ENCODE measurements around the gene ZBTB16. TPM values are rescaled to one million over a fixed set of nuclear protein-coding genes. Genes with fewer than 3 reads are reported as not detected.

ZBTB16 gene
- total RNA-seq, 4 donors from 2014 or later: 10.4 to 137 (median 18.8) TPM

DNA sequence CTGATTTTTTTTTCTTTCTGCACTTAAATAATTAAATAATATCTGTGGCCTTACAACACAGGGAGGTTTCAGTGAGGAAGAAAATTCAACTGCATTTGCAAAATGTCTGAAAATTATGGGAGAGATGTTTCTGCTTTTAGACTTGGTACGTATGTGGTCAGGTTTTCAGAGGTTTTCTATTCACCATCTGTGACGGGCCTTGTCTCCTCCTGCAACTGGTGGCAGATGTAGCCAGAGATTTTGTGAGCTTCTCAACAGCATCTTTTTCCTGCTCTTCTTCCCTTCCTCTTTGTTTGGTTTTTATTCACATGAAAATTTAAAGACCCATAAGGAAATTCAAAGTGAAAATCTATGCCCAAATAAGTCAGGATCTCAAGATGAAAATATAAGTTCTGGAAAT lies 38.3 kb downstream of the ZBTB16 start:
- TF ChIP-seq, protein P1, sequence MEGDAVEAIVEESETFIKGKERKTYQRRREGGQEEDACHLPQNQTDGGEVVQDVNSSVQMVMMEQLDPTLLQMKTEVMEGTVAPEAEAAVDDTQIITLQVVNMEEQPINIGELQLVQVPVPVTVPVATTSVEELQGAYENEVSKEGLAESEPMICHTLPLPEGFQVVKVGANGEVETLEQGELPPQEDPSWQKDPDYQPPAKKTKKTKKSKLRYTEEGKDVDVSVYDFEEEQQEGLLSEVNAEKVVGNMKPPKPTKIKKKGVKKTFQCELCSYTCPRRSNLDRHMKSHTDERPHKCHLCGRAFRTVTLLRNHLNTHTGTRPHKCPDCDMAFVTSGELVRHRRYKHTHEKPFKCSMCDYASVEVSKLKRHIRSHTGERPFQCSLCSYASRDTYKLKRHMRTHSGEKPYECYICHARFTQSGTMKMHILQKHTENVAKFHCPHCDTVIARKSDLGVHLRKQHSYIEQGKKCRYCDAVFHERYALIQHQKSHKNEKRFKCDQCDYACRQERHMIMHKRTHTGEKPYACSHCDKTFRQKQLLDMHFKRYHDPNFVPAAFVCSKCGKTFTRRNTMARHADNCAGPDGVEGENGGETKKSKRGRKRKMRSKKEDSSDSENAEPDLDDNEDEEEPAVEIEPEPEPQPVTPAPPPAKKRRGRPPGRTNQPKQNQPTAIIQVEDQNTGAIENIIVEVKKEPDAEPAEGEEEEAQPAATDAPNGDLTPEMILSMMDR (IDR thresholded peaks at IDR 0.05): no peak
- TF ChIP-seq POLR2A (IDR thresholded peaks at IDR 0.05): no peak
- WGBS, 2 donors: 67 to 85% methylated on average over 2 of the region's 2 CpGs
- no peaks in the 10 kb centered on the region for H3K27me3 ChIP-seq
- no peak overlapping the region for H3K4me3 ChIP-seq
- H3K27ac ChIP-seq: no peak overlapping the region
- intact Hi-C loops (cut with DNase I): no loop called here
- no peaks in the 10 kb centered on the region for H3K9me3 ChIP-seq
- DNase-seq: no peak
- H3K36me3 ChIP-seq: peaks cover 0 to 35% (median 0%) of the 10 kb centered on the region in 3 donors
- H3K4me1 ChIP-seq: peaks cover 0 to 74% (median 5%) of the 10 kb centered on the region in 3 donors

DNA sequence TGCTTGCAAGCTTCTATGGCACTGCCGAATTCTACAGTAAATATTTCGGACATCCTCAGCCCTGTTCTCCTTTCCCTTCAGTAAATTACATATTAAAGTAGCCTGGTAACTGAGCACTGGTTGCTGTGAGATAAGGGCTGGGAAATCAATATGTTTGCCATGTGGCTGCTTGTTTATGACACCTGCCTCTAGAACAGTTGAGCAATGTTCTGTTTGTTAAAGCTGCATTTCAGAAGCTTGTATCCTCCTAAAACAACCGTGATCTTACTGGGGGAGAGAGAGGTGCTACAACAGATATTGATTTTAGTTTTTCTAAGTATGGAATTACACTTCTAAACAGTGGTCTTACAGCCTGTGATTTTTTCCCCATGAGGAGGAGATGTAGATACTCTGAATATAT lies 39.4 kb downstream of the ZBTB16 start:
- intact Hi-C loops (cut with DNase I): no loop called here
- no peak overlapping the region for H3K27ac ChIP-seq
- TF ChIP-seq, protein P1 (IDR thresholded peaks at IDR 0.05): no peak
- TF ChIP-seq POLR2A (IDR thresholded peaks at IDR 0.05): no peak
- WGBS, 2 donors: 73 to 78% methylated on average over 3 of the region's 3 CpGs
- peaks cover 0 to 76% (median 8%) of the 10 kb centered on the region in 3 donors for H3K4me1 ChIP-seq
- H3K9me3 ChIP-seq: no peaks in the 10 kb centered on the region
- H3K36me3 ChIP-seq: peaks cover 0 to 33% (median 0%) of the 10 kb centered on the region in 3 donors
- no peak overlapping the region for H3K4me3 ChIP-seq
- H3K27me3 ChIP-seq: no peaks in the 10 kb centered on the region
- no peak for DNase-seq

DNA sequence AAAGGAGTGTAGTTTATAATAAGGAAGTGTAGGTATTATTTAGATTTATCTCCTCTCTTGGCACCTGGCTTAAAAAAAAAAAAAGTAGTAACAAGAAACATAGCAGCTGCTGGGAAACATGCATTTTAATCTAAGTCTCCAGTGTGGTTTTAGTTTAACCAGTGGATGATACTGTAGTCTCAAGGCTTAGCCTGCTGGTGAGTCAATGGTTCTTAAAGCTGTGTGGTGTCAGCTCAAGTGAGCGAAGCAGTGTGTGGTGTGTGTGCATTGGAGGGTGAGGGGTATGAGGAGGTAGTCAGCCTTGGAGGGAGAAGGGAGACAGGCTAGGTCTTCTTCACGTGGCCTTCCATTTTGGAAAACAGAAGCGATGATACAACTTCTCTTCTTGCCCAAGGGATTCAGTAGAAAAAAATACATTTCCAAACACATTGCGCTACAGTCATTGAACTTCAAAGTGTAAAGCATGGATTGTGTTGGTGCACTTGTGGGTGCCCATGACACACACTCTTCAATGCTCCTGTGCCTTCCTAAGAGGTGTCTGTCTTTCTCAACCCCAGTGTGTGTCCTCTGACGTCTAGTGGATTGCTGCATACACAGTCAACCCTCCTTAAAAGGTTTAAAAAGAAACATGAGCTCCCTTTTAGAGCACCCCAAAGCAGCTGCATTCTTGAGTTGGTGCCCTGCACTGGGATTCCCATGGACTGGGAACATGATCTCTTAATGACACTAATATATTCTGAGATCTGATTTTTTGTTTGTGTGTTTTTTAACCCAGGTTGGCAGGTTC lies 40.1 kb downstream of the ZBTB16 start:
- DNase-seq: no peak
- peaks cover 0 to 33% (median 0%) of the 10 kb centered on the region in 3 donors for H3K36me3 ChIP-seq
- H3K4me3 ChIP-seq: no peak overlapping the region
- peaks cover 0 to 78% (median 8%) of the 10 kb centered on the region in 3 donors for H3K4me1 ChIP-seq
- 84 to 86% methylated on average over 5 of the region's 5 CpGs for WGBS, 2 donors
- H3K27me3 ChIP-seq: no peaks in the 10 kb centered on the region
- TF ChIP-seq POLR2A (IDR thresholded peaks at IDR 0.05): no peak
- TF ChIP-seq, protein P1 (IDR thresholded peaks at IDR 0.05): no peak
- H3K27ac ChIP-seq: no peak overlapping the region
- H3K9me3 ChIP-seq: no peaks in the 10 kb centered on the region
- intact Hi-C loops (cut with DNase I): no loop called here

GRCh38 chr11:114102993-114103896 lies 43.7 kb downstream of the ZBTB16 start:
- Histone ChIP-seq H3K27me3 (no peaks in the 10 kb centered on the region), H3K4me3 (no peak overlapping the region), H3K4me1 (peaks cover 0 to 90% (median 11%) of the 10 kb centered on the region in 3 donors), H3K27ac (no peak overlapping the region), H3K9me3 (no peaks in the 10 kb centered on the region), H3K36me3 (peaks cover 0 to 60% (median 0%) of the 10 kb centered on the region in 3 donors)
- TF ChIP-seq, protein P1 (IDR thresholded peaks at IDR 0.05): no peak
- no peak for TF ChIP-seq POLR2A (IDR thresholded peaks at IDR 0.05)
- no peak for DNase-seq
- WGBS, 2 donors: 78 to 81% methylated on average over 11 to 13 of the region's 13 CpGs
- intact Hi-C loops (cut with DNase I): no loop called here

DNA sequence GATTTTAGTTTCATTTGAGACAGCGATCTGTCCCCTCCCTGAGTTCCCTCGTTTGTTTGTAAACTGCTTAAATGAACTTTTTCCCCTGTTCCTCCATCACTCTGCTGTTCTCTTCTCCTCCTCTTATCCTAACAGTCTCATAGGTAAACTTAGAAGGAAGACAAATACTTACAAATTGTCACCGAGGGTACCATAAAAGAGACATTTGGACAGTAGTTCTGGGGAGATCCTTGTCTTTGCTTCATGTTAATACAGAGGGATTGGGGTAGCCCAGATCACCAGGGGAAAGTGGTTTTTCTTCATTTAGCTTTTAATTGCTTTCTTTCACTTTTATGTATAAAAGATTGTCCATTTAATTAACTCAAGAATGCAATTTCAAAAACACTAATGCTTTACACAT lies 46.1 kb downstream of the ZBTB16 start:
- no peak for DNase-seq
- Histone ChIP-seq H3K9me3 (no peaks in the 10 kb centered on the region), H3K4me1 (peaks cover 5 to 98% (median 27%) of the 10 kb centered on the region in 3 donors), H3K27ac (no peak overlapping the region), H3K4me3 (no peak overlapping the region), H3K36me3 (peaks cover 0 to 64% (median 0%) of the 10 kb centered on the region in 3 donors), H3K27me3 (no peaks in the 10 kb centered on the region)
- TF ChIP-seq POLR2A (IDR thresholded peaks at IDR 0.05): no peak
- TF ChIP-seq, protein P1 (IDR thresholded peaks at IDR 0.05): no peak
- WGBS, 2 donors: 50 to 63% methylated on average over 3 of the region's 3 CpGs
- intact Hi-C loops (cut with DNase I): no loop called here

Measured in esophagus squamous epithelium (tissue), 5 donors.